ENCODE results near the gene HOXD10. TPM values are rescaled to one million over a fixed set of nuclear protein-coding genes. Genes with fewer than 3 reads are reported as not detected.

The HOXD10 gene
- total RNA-seq, 1 donor from 2014 or later, result not detected

GRCh38 chr2:176102309-176102866 lies 14.2 kb upstream of the HOXD10 start:
- Histone ChIP-seq H3K4me1 (no peaks in the 10 kb centered on the region), H3K27me3 (peaks cover 100% of the 10 kb centered on the region), H3K27ac (no peak overlapping the region), H3K4me3 (no peak overlapping the region), H3K9me3 (ENCODE audit: low read depth) (no peaks in the 10 kb centered on the region), H2AFZ (replicated peaks) (no peak overlapping the region), H4K20me1 (ENCODE audit: low read depth) (peaks cover 98% of the 10 kb centered on the region), H3K79me2 (ENCODE audit: low read depth) (no peaks in the 10 kb centered on the region), H3F3A (ENCODE audit: low read depth) (no peaks in the 10 kb centered on the region), H3K36me3 (no peaks in the 10 kb centered on the region), H3K9ac (no peak overlapping the region), H3K4me2 (no peak overlapping the region)
- Mint-ChIP-seq H3K9me3 (peaks cover 6% of the 10 kb centered on the region), H3K4me1 (peaks cover 14% of the 10 kb centered on the region), H3K27ac (no peak overlapping the region), H3K27me3 (ENCODE audit: insufficient read depth, low read depth) (peaks cover 93% of the 10 kb centered on the region), H3K36me3 (no peaks in the 10 kb centered on the region), H3K4me3 (no peak overlapping the region)
- TF ChIP-seq EZH2 (IDR thresholded peaks at IDR 0.05) (peak; percentile 42), EZH2phosphoT487 (IDR thresholded peaks at IDR 0.05) (no peak)
- TF ChIP-seq, protein P1, sequence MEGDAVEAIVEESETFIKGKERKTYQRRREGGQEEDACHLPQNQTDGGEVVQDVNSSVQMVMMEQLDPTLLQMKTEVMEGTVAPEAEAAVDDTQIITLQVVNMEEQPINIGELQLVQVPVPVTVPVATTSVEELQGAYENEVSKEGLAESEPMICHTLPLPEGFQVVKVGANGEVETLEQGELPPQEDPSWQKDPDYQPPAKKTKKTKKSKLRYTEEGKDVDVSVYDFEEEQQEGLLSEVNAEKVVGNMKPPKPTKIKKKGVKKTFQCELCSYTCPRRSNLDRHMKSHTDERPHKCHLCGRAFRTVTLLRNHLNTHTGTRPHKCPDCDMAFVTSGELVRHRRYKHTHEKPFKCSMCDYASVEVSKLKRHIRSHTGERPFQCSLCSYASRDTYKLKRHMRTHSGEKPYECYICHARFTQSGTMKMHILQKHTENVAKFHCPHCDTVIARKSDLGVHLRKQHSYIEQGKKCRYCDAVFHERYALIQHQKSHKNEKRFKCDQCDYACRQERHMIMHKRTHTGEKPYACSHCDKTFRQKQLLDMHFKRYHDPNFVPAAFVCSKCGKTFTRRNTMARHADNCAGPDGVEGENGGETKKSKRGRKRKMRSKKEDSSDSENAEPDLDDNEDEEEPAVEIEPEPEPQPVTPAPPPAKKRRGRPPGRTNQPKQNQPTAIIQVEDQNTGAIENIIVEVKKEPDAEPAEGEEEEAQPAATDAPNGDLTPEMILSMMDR (IDR thresholded peaks at IDR 0.05), result no peak
- DNase-seq (ENCODE audit: low spot score), result no peak

- H3K4me3 Mint-ChIP-seq, result no peak overlapping the region
- TF ChIP-seq EZH2 (IDR thresholded peaks at IDR 0.05), result peak; percentile 20
- TF ChIP-seq, protein P1 (IDR thresholded peaks at IDR 0.05), result no peak
- TF ChIP-seq EZH2phosphoT487 (IDR thresholded peaks at IDR 0.05), result peak; percentile 5
- peaks cover 86% of the 10 kb centered on the region for H3K27me3 Mint-ChIP-seq (ENCODE audit: insufficient read depth, low read depth)
These were observed 13.4 kb upstream of the HOXD10 start for GRCh38 chr2:176103194-176103593.

DNA sequence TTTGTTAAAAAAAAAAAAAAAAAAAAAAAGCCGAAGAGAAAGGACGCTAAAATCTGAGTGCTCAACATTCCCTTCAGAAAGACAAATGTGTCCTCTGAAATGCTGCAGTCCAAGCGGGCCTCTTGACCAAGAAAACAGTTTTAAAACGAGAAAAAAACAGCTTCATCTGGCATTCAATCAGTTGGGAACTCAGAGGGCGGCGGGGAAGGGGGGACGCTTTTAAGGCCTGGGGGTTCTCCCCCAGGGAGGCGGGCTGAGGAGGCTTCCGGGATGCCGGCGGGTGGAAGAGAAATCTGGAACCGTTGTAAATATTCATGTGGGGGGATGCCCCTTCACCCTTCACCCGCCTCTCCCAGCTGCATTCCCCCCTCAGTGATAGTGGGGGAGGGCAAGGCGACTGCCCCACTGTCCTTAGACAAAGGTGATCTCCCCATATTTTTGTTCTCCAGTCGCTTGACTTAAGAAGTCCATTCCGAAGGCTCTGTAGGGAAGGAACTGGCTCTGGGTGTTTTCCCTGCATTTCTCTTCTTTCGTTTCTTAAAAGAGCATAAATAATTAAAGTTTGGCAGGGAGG lies 12.7 kb upstream of the HOXD10 start:
- peaks cover 100% of the 10 kb centered on the region for H3K27me3 ChIP-seq
- no peak overlapping the region for H3K4me2 ChIP-seq
- no peak overlapping the region for H2AFZ ChIP-seq (replicated peaks)
- peaks cover 95% of the 10 kb centered on the region for H4K20me1 ChIP-seq (ENCODE audit: low read depth)
- Mint-ChIP-seq H3K9me3 (peaks cover 7% of the 10 kb centered on the region), H3K27me3 (ENCODE audit: insufficient read depth, low read depth) (peaks cover 86% of the 10 kb centered on the region), H3K4me1 (peaks cover 10% of the 10 kb centered on the region), H3K4me3 (no peak overlapping the region), H3K27ac (no peak overlapping the region), H3K36me3 (no peaks in the 10 kb centered on the region)
- H3K36me3 ChIP-seq, result no peaks in the 10 kb centered on the region
- DNase-seq (ENCODE audit: low spot score), result no peak
- H3F3A ChIP-seq (ENCODE audit: low read depth), result no peaks in the 10 kb centered on the region
- H3K79me2 ChIP-seq (ENCODE audit: low read depth), result no peaks in the 10 kb centered on the region
- TF ChIP-seq EZH2phosphoT487 (IDR thresholded peaks at IDR 0.05) (no peak), EZH2 (IDR thresholded peaks at IDR 0.05) (no peak)
- TF ChIP-seq, protein P1 (IDR thresholded peaks at IDR 0.05), result no peak
- no peak overlapping the region for H3K4me3 ChIP-seq
- H3K9ac ChIP-seq, result no peak overlapping the region
- H3K9me3 ChIP-seq (ENCODE audit: low read depth), result no peaks in the 10 kb centered on the region
- no peaks in the 10 kb centered on the region for H3K4me1 ChIP-seq
- no peak overlapping the region for H3K27ac ChIP-seq

More at GRCh38 chr2:176103194-176103593, 13.4 kb upstream of the HOXD10 start:
- Histone ChIP-seq H3K4me3 (no peak overlapping the region), H3K27me3 (peaks cover 100% of the 10 kb centered on the region), H3K4me1 (no peaks in the 10 kb centered on the region), H3F3A (ENCODE audit: low read depth) (no peaks in the 10 kb centered on the region), H2AFZ (replicated peaks) (no peak overlapping the region), H4K20me1 (ENCODE audit: low read depth) (peaks cover 95% of the 10 kb centered on the region), H3K36me3 (no peaks in the 10 kb centered on the region), H3K9me3 (ENCODE audit: low read depth) (no peaks in the 10 kb centered on the region), H3K9ac (no peak overlapping the region), H3K4me2 (no peak overlapping the region), H3K79me2 (ENCODE audit: low read depth) (no peaks in the 10 kb centered on the region), H3K27ac (no peak overlapping the region)
- Mint-ChIP-seq H3K36me3 (no peaks in the 10 kb centered on the region), H3K27ac (no peak overlapping the region), H3K4me1 (peaks cover 10% of the 10 kb centered on the region), H3K9me3 (peaks cover 6% of the 10 kb centered on the region)
- no peak for DNase-seq (ENCODE audit: low spot score)
